ENCODE data around the gene CTNNBL1. TPM values are rescaled to one million over a fixed set of nuclear protein-coding genes. Genes with fewer than 3 reads are reported as not detected.

CTNNBL1 gene
- polyA plus RNA-seq, 3 donors: 51.1 to 58.4 (median 51.8) TPM

- DNase-seq (ENCODE audit: low read depth in 3 of 3, low spot score in 2 of 3): no peak
These were observed 178.3 kb downstream of the CTNNBL1 start for GRCh38 chr20:37872161-37872560.

- no peak for DNase-seq (ENCODE audit: low read depth in 3 of 3, low spot score in 2 of 3)
These were observed 180.1 kb downstream of the CTNNBL1 start for GRCh38 chr20:37873884-37874283.

GRCh38 chr20:37875460-37876175 is 181.8 kb downstream of the CTNNBL1 start:
- DNase-seq (ENCODE audit: low read depth in 3 of 3, low spot score in 2 of 3): no peak

GRCh38 chr20:37876863-37877262 is 183.0 kb downstream of the CTNNBL1 start:
- DNase-seq (ENCODE audit: low read depth in 3 of 3, low spot score in 2 of 3): no peak

- DNase-seq (ENCODE audit: low read depth in 3 of 3, low spot score in 2 of 3): no peak
These were observed 184.3 kb downstream of the CTNNBL1 start for GRCh38 chr20:37877832-37878772.

GRCh38 chr20:37878835-37879599 is 185.2 kb downstream of the CTNNBL1 start:
- no peak for DNase-seq (ENCODE audit: low read depth in 3 of 3, low spot score in 2 of 3)

- no peak for DNase-seq (ENCODE audit: low read depth in 3 of 3, low spot score in 2 of 3)
These were observed 186.0 kb downstream of the CTNNBL1 start for GRCh38 chr20:37879843-37880242.

GRCh38 chr20:37880726-37881591 is 187.1 kb downstream of the CTNNBL1 start:
- no peak for DNase-seq (ENCODE audit: low read depth in 3 of 3, low spot score in 2 of 3)

- DNase-seq (ENCODE audit: low read depth in 3 of 3, low spot score in 2 of 3): no peak
These were observed 187.9 kb downstream of the CTNNBL1 start for GRCh38 chr20:37881601-37882343.

- no peak for DNase-seq (ENCODE audit: low read depth in 3 of 3, low spot score in 2 of 3)
These were observed 189.3 kb downstream of the CTNNBL1 start for GRCh38 chr20:37882961-37883712.

- no peak for DNase-seq (ENCODE audit: low read depth in 3 of 3, low spot score in 2 of 3)
These were observed 191.2 kb downstream of the CTNNBL1 start for GRCh38 chr20:37885042-37885441.

GRCh38 chr20:37885593-37886503 is 192.0 kb downstream of the CTNNBL1 start:
- DNase-seq (ENCODE audit: low read depth in 3 of 3, low spot score in 2 of 3): no peak

GRCh38 chr20:37886851-37887297 is 193.0 kb downstream of the CTNNBL1 start:
- no peak for DNase-seq (ENCODE audit: low read depth in 3 of 3, low spot score in 2 of 3)

GRCh38 chr20:37888641-37889040 is 194.8 kb downstream of the CTNNBL1 start:
- no peak for DNase-seq (ENCODE audit: low read depth in 3 of 3, low spot score in 2 of 3)

- no peak for DNase-seq (ENCODE audit: low read depth in 3 of 3, low spot score in 2 of 3)
These were observed 196.3 kb downstream of the CTNNBL1 start for GRCh38 chr20:37890108-37890507.

- no peak for DNase-seq (ENCODE audit: low read depth in 3 of 3, low spot score in 2 of 3)
These were observed 196.8 kb downstream of the CTNNBL1 start for GRCh38 chr20:37890643-37891042.

- no peak for DNase-seq (ENCODE audit: low read depth in 3 of 3, low spot score in 2 of 3)
These were observed 198.2 kb downstream of the CTNNBL1 start for GRCh38 chr20:37892001-37892400.
